HEK293 (cell line): ENCODE results near the gene CPNE8.

Experiments used
- CTCF ChIA-PET: fragments of 350-600 bp; formaldehyde crosslinking; extraction: SDS; loops from one replicate; lab custom pipeline; 2021; ENCODE audit warnings: antibody characterized with exemption; lab: Yijun Ruan, JAX
- POLR2A ChIA-PET: fragments of 300-600 bp; formaldehyde crosslinking; extraction: SDS; loops from one replicate; lab custom pipeline; 2020; ENCODE audit warnings: antibody characterized with exemption, inconsistent platforms; lab: Yijun Ruan, JAX
- H3K27ac ChIP-seq: fragments of 200-500 bp; sonication (Bioruptor generic); 2 replicates; pipeline ENCODE4 v1.5.1; 2014; ENCODE audit warnings: low read depth, low read length, control low read depth, inconsistent platforms; ENCODE audit errors: extremely low read depth
- H3K36me3 ChIP-seq, 2 experiments: fragments of 200-500 bp in 1 of 2; sonication (Bioruptor generic) in 1 of 2; 1 replicate in 1 of 2; 2 replicates in 1 of 2; pipeline ENCODE4 v1.5.1; 2014 to 2017; ENCODE audit warnings: inconsistent platforms in 2 of 2, low read length in 2 of 2; ENCODE audit not compliant: control insufficient read depth in 2 of 2, insufficient read depth in 1 of 2
- H3K4me1 ChIP-seq: fragments of 200-500 bp; sonication (Bioruptor generic); 2 replicates; pipeline ENCODE4 v1.5.1; 2014; ENCODE audit warnings: mild to moderate bottlenecking, low read length, inconsistent platforms; ENCODE audit not compliant: control insufficient read depth, insufficient read depth
- H3K4me3 ChIP-seq: 2 replicates; pipeline ENCODE4 v1.5.1; 2011; ENCODE audit warnings: low read depth, mild to moderate bottlenecking, control low read depth, low read length, moderate library complexity
- H3K9me3 ChIP-seq: fragments of 200-500 bp; sonication (Bioruptor generic); 2 replicates; pipeline ENCODE4 v1.5.1; 2014; ENCODE audit warnings: low read depth, low read length, inconsistent platforms; ENCODE audit not compliant: control insufficient read depth, insufficient read depth
- FEZF1 ChIP-seq: fragments of 450-650 bp; formaldehyde crosslinking; IDR thresholded peaks from 2 replicates; pipeline ENCODE4 v1.5.1; 2016; ENCODE audit warnings: missing biosample characterization, missing genetic modification characterization
- GLIS1 ChIP-seq: fragments of 450-650 bp; formaldehyde crosslinking; IDR thresholded peaks from 2 replicates; pipeline ENCODE4 v1.5.1; 2016; ENCODE audit warnings: missing biosample characterization, missing genetic modification characterization
- INSM2 ChIP-seq: fragments of 450-650 bp; formaldehyde crosslinking; IDR thresholded peaks from 2 replicates; pipeline ENCODE4 v1.5.1; 2016; ENCODE audit warnings: missing biosample characterization, missing genetic modification characterization
- KLF10 ChIP-seq: fragments of 450-650 bp; IDR thresholded peaks from 2 replicates; pipeline ENCODE4 v1.5.1; 2018; ENCODE audit warnings: missing biosample characterization, mild to moderate bottlenecking, missing genetic modification characterization
- OSR2 ChIP-seq: fragments of 450-650 bp; formaldehyde crosslinking; IDR thresholded peaks from 2 replicates; pipeline ENCODE4 v1.5.1; 2016; ENCODE audit warnings: missing biosample characterization, missing genetic modification characterization
- PRDM6 ChIP-seq: fragments of 450-650 bp; formaldehyde crosslinking; IDR thresholded peaks from 2 replicates; pipeline ENCODE4 v1.5.1; 2017; ENCODE audit warnings: missing biosample characterization, missing genetic modification characterization
- WT1 ChIP-seq: fragments of 450-650 bp; formaldehyde crosslinking; IDR thresholded peaks from 2 replicates; pipeline ENCODE4 v1.5.1; 2016; ENCODE audit warnings: missing biosample characterization, missing genetic modification characterization
- ZBTB8A ChIP-seq: fragments of 450-650 bp; formaldehyde crosslinking; IDR thresholded peaks from 2 replicates; pipeline ENCODE4 v1.5.1; 2016; ENCODE audit warnings: missing biosample characterization, missing genetic modification characterization
- ZIC2 ChIP-seq: fragments of 450-650 bp; formaldehyde crosslinking; IDR thresholded peaks from 2 replicates; pipeline ENCODE4 v1.5.1; 2016; ENCODE audit warnings: missing biosample characterization, missing genetic modification characterization
- ZNF169 ChIP-seq: fragments of 450-650 bp; formaldehyde crosslinking; IDR thresholded peaks from 2 replicates; pipeline ENCODE4 v1.5.1; 2016; ENCODE audit warnings: missing biosample characterization, missing genetic modification characterization
- ZNF184 ChIP-seq: fragments of 450-650 bp; IDR thresholded peaks from 2 replicates; pipeline ENCODE4 v1.5.1; 2018; ENCODE audit warnings: missing biosample characterization, mild to moderate bottlenecking, missing genetic modification characterization
- ZNF558 ChIP-seq: fragments of 450-650 bp; formaldehyde crosslinking; IDR thresholded peaks from 2 replicates; pipeline ENCODE4 v1.5.1; 2016; ENCODE audit warnings: missing biosample characterization, missing genetic modification characterization
- ZNF561 ChIP-seq: fragments of 450-650 bp; IDR thresholded peaks from 2 replicates; pipeline ENCODE4 v1.5.1; 2018; ENCODE audit warnings: missing biosample characterization, missing genetic modification characterization, borderline replicate concordance
- ZNF639 ChIP-seq: fragments of 450-650 bp; formaldehyde crosslinking; IDR thresholded peaks from 2 replicates; pipeline ENCODE4 v1.5.1; 2016; ENCODE audit warnings: missing biosample characterization, missing genetic modification characterization
- ZNF660 ChIP-seq: fragments of 450-650 bp; IDR thresholded peaks from 2 replicates; pipeline ENCODE4 v1.5.1; 2018; ENCODE audit warnings: missing biosample characterization, mild to moderate bottlenecking, missing genetic modification characterization
- ZNF677 ChIP-seq: fragments of 450-650 bp; IDR thresholded peaks from 2 replicates; pipeline ENCODE4 v1.5.0; 2018; ENCODE audit warnings: missing biosample characterization, mild to moderate bottlenecking, missing genetic modification characterization, moderate library complexity
- ZSCAN18 ChIP-seq: fragments of 450-650 bp; formaldehyde crosslinking; IDR thresholded peaks from 2 replicates; pipeline ENCODE4 v1.5.1; 2016; ENCODE audit warnings: missing biosample characterization, missing genetic modification characterization

CPNE8 gene

GRCh38 chr12:38887770-38888169, 17.6 kb downstream of the CPNE8 start:
- Histone ChIP-seq H3K36me3 (no peaks in the 10 kb centered on the region), H3K4me1 (peaks cover 12% of the 10 kb centered on the region), H3K27ac (no peak overlapping the region), H3K4me3 (no peak overlapping the region), H3K9me3 (no peaks in the 10 kb centered on the region)
- TF ChIP-seq ZNF677 (tag by site-specific recombination) (no peak), FEZF1 (tag by site-specific recombination) (peak; percentile 59), OSR2 (tag by site-specific recombination) (peak; percentile 32; the same call in 1 of the 2 replicates)
- CTCF ChIA-PET = interaction anchor here (0.6 to 1.2 kb wide), 2 partner anchors 12 to 19 kb away, joined by 3 read pairs; no protein-coding TSS in a partner anchor
- POLR2A ChIA-PET = interaction anchor here (1.1 kb wide), 1 partner anchor 18 kb away, joined by 4 read pairs; the partner anchor contains the start of gene CPNE8

GRCh38 chr12:38886931-38887330, 18.5 kb downstream of the CPNE8 start:
- peaks cover 12% of the 10 kb centered on the region for H3K4me1 ChIP-seq
- no peaks in the 10 kb centered on the region for H3K36me3 ChIP-seq
- no peak overlapping the region for H3K4me3 ChIP-seq
- POLR2A ChIA-PET = no interaction called here
- CTCF ChIA-PET = no interaction called here
- H3K27ac ChIP-seq = no peak overlapping the region
- H3K9me3 ChIP-seq = no peaks in the 10 kb centered on the region
- TF ChIP-seq GLIS1 (tag by site-specific recombination) = peak; percentile 69
- TF ChIP-seq ZIC2 (tag by site-specific recombination) = peak; percentile 32; the same call in 1 of the 2 replicates
- no peak for TF ChIP-seq INSM2 (tag by site-specific recombination)

- POLR2A ChIA-PET = no interaction called here
- no peaks in the 10 kb centered on the region for H3K36me3 ChIP-seq
- no peak overlapping the region for H3K27ac ChIP-seq
- H3K4me1 ChIP-seq = peaks cover 12% of the 10 kb centered on the region
- CTCF ChIA-PET = no interaction called here
- TF ChIP-seq ZBTB8A (tag by site-specific recombination) = 0 out of 2 replicates have a peak, but pooled peaks have one; percentile 10
- peak; percentile 69 for TF ChIP-seq PRDM6 (tag by site-specific recombination)
- TF ChIP-seq KLF10 (tag by site-specific recombination) = 0 out of 2 replicates have a peak, but pooled peaks have one; percentile 20
- TF ChIP-seq ZNF561 = 0 out of 2 replicates have a peak, but pooled peaks have one; percentile 30
- peak; percentile 51; the same call in 1 of the 2 replicates for TF ChIP-seq WT1 (tag by site-specific recombination)
- no peak for TF ChIP-seq ZNF558
- TF ChIP-seq ZNF660 (tag by site-specific recombination) = peak; percentile 45; the same call in 1 of the 2 replicates
- no peak for TF ChIP-seq ZNF169 (tag by site-specific recombination)
- no peak for TF ChIP-seq ZSCAN18 (tag by site-specific recombination)
- TF ChIP-seq ZNF184 (tag by site-specific recombination) = peak; percentile 61; the same call in 1 of the 2 replicates
- TF ChIP-seq ZNF639 (tag by site-specific recombination) = no peak
- H3K9me3 ChIP-seq = no peaks in the 10 kb centered on the region
- no peak overlapping the region for H3K4me3 ChIP-seq
Measured at GRCh38 chr12:38886064-38886463, 19.3 kb downstream of the CPNE8 start.
